GM21737 (cell line): Measurements from ENCODE around the gene XK.
"Not testable (repeated sequence)": the region's sequence is repeated elsewhere in the genome, so short reads cannot be mapped to it uniquely, and the experiment has no call there.

Experiments used
- ATAC-seq: cut with Tn5 transposase; IDR thresholded peaks from one replicate; pipeline ENCODE4 v1.9.1; 2021; ENCODE audit warnings: mild to moderate bottlenecking, moderate library complexity; ENCODE audit not compliant: unreplicated experiment

XK gene

GRCh38 chrX:37685381-37686359 lies at the start of gene XK:
TSS of gene XK (plus strand) at chrX:37685791. CDS start at chrX:37685962, 171 bp downstream.
- no peak for ATAC-seq

- no peak for ATAC-seq
These were observed 47.5 kb upstream of the XK start for GRCh38 chrX:37638047-37638446.

DNA sequence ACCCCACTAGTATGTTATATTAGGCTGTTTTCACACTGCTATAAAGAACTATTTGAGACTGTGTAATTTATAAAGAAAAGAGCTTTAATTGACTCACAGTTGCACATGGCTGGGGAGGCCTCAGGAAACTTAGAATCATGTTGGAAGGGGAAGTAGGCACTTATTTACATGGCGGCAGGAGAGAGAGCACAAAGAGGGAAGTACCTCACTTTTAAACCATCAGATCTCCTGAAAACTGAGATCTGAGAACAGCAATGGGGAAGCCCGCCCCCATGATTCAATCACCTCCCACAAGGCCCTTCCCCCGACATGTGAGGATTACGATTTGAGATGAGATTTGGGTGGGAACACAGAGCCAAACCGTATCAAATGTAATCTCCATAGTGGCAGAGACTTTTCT lies 45.4 kb upstream of the XK start:
- ATAC-seq: no peak

DNA sequence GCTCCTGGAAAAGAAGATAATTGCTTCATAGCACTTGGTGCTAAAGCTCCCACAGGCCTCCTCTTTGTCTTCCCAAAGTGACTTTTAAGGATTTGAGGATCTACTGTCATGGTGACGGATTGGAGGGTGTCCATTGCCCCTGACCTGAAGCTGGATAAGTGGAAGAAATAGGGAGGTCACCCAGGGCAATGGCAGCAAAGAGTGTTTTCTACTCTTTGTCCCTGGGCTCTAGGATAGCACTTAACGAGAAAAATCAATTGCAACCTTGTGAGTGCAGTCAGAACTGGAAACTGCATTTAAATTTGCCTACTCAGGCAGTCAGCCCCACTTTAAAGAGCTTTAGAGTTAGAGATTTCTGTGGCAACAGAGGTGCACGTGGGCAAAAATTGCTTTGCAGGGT lies 43.7 kb upstream of the XK start:
- ATAC-seq: no peak

DNA sequence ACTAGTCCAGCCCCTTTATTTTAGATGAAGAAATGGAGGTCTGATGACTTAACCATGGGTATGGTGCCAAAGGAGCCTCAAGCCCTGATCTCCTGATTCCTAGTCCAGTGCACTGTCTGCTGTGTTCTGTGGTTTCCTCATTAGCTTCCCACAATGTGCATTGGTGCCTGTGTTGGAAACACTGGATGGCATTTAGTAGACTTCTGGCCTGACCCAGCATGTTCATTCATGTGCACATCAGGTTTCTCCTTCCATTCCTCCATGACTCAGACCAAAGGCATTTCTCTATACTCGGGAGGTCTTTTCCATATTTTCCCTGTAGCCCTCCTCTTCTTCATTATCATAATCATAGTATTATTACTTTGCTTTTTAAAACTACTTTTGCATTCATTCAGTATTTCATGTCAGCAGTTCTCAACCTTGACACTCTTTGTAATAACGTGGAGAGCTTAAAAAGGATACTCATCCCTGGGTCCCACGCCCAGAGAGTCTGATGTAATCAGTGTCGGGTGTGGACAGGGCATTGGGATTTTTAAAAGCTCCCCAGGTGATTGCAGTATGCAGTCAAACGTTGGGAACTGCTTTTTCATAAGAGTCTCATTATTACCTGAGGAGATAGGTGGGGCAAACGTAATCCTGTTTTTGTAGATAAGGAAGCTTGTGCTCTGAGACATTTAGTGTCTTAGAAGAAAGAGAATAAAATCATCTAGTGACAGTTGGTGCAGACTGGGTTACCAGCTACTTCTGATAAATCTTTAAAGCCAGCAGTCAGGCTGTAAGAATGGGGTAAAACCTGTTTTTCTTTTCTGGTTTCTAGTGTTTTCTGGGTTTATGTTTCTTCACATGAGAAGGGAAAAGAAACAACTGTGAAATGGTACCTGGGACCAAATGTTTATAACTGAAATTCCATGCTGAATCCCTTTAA lies 40.9 kb upstream of the XK start:
- no peak for ATAC-seq

- ATAC-seq: no peak
These were observed 39.3 kb upstream of the XK start for GRCh38 chrX:37646254-37646653.

DNA sequence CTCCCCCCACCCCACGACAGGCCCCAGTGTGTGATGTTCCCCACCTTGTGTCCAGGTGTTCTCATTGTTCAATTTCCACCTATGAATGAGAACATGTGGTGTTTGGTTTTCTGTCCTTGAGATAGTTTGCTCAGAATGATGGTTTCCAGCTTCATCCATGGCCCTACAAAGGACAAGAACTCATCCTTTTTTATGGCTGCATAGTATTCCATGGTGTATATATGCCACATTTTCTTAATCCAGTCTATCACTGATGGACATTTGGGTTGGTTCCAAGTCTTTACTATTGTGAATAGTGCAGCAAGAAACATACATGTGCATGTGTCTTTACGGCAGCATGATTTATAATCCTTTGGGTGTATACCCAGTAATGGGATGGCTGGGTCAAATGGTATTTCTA lies 34.7 kb upstream of the XK start:
- not testable (repeated sequence) for ATAC-seq

DNA sequence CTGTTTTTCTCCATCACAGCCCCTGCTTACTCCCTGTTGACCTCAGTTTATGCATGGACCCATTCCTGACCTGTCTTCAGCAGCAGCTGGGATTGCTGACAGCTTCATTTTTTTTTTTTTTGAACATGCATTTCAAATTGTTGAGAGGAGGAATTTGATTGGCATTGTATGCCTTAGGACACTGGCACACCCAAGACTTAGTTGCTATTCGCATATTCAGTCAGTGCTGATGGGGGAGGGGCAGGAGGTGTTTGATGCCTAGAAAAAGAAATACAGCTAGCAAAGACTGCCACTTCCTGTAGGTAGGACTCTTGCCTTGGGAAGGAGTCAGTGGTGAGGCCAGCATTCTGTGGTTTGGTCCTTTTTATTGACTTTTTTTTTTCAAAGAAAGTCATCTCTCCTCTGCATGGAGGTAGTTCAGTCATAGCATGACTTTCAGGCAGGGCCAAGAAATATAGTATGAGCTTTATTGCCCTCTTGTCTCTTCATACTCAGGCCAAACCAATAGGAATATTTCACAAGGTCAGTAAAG lies 33.6 kb upstream of the XK start:
- no peak for ATAC-seq

- no peak for ATAC-seq
These were observed 32.9 kb upstream of the XK start for GRCh38 chrX:37652589-37653231.

- no peak for ATAC-seq
These were observed 32.0 kb upstream of the XK start for GRCh38 chrX:37653397-37654085.

GRCh38 chrX:37658343-37659030 lies 27.1 kb upstream of the XK start:
- no peak for ATAC-seq

- ATAC-seq: no peak
These were observed 26.5 kb upstream of the XK start for GRCh38 chrX:37659047-37659446.

GRCh38 chrX:37662181-37662580 lies 23.4 kb upstream of the XK start:
- no peak for ATAC-seq

DNA sequence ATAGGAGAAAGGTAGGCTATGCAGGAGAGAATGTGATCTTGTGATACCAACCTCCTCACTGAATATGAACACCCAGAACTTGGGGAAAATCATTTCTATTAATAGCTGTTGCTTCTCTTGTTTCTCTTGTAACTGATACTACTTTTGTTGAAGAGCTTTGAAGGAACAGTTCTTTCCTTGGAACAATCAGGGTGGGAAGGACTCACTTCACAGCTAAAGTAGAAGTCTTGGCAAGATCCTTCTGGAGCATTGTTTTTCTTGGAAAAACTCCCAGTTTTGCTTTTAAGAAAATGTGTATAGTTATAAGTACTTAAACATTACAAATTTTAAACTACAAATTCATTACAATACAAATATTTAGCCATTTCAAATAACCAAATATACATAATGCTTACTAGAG lies 19.1 kb upstream of the XK start:
- ATAC-seq: no peak

GRCh38 chrX:37667141-37667540 lies 18.4 kb upstream of the XK start:
- ATAC-seq: no peak

GRCh38 chrX:37672563-37672962 lies 13.0 kb upstream of the XK start:
- ATAC-seq: no peak

GRCh38 chrX:37676811-37677210 lies 8.8 kb upstream of the XK start:
- ATAC-seq: no peak

DNA sequence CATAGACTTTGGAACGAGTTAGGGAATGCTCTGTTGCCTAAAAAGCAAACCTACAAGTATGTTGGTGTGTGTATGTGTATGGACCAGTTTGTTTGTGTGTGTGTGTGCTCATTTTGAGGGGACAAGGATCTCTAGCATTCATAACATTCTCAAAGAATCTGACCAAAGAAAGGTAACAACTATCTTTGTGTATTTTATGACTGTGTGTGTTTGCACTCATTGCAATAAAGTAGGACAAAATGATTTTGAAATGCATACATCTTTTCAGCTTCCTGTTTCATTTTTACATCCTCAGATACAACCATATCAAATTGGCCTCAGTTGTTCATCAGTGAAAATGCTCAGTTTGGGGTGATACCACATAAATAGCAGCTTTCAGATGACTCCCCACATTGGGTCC lies 8.3 kb upstream of the XK start:
- ATAC-seq: no peak

DNA sequence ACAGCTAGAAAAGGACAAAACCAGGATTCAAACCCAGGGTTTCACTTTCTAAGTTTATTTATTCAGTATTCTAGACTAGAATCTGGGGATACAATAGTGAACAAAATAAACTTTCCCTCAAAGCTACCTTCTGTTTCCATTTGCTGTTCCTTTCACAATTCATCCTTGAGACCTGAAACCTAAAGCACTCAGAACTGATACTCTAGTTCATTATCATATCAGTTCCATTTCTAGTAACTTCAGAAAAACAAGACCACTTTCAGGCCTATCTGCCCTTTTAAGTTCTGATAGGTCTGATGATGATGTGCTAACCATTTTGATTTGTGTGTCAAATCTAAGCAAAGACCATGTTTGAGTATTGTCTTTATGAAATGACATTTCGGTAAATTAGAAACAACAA lies 7.8 kb upstream of the XK start:
- ATAC-seq: no peak

- no peak for ATAC-seq
These were observed 7.0 kb upstream of the XK start for GRCh38 chrX:37678574-37678973.
